Effector CD8-positive, alpha-beta T cell (primary cell): Measurements from ENCODE around the gene PEX14.

ENCODE experiments used
- DNase-seq: peaks from one replicate; lab custom pipeline; 2025; lab: John Stamatoyannopoulos, UW

The PEX14 gene

DNA sequence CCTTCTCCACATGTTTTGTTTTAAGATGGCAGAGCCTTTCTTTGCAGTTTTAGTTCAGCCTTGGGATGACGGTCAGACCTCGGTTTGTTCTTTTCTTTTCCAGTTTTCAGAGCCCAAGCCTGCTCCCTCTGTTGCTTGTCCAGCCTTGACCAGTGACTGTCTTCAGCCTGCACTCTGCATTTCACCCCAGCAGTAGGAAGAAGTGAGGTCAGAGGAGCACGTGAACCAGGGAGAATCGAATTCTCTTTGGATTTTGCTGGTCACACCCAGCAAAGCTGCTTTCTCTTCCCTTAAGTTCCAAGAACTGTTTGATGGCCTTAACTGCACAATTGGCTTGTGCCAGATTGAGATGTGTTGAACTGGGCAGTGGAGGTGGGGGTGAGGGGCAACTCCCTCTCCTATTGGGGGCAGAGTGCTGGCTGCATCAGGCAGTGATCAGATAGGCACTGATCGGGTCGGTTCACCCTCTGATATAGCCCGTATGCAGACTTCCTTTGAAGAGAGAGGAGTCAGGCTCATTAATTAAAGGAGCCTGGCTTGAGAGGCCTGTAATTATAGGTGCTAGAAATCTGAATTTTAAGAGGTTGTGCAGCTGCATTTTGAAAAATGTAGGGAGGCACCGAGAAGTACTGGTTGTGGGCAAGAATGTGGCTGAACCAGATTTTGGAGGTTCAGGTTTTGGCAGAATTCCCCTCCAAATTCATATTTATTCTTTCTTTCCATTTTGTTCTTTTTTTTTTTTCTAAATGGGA lies 42.4 kb downstream of the PEX14 start:
- DNase-seq = no peak

GRCh38 chr1:10517677-10517982 lies 42.9 kb downstream of the PEX14 start:
- DNase-seq = no peak

DNA sequence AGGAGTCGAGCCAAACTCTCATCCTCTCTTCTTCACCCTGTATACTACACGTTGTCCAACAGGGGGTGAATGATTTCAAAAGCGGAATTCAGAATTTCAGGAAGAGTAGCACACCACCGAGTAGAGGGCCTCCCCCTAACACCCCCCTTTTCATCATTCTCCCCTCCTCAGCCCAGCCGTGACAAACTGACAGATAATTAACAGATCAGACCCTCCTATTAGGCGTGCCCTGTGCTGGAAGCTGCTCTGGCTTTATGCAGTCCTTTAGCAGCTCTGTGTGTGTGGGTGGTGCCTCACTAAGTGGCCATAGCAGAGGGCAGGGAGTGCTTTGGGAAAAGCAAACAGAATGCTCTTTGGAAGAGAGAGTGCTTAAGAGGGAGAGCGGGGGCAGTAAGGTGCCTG lies 44.3 kb downstream of the PEX14 start:
- no peak for DNase-seq

- DNase-seq = no peak
These were observed 45.7 kb downstream of the PEX14 start for GRCh38 chr1:10520497-10520896.

DNA sequence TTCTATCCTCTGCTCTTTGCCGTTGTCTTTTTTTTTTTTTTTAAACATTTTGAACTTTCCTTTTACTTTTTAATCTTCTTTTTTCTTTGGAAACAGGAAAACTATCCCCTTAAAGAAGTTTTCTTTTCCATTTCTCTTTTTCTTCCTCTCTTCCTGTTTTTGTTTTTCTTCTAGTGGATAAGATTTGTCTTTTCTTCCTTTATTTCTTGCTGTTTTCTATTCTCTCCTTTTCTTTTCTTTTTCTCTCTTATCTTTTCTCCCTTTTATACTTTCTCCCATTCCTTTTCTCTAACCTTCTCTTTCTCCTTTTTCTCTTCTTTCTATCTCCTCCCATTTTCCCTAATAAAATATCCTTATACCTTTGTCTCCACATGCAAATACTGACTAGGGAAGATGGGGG lies 46.2 kb downstream of the PEX14 start:
- no peak for DNase-seq

- DNase-seq = no peak
These were observed 46.9 kb downstream of the PEX14 start for GRCh38 chr1:10521537-10522157.

DNA sequence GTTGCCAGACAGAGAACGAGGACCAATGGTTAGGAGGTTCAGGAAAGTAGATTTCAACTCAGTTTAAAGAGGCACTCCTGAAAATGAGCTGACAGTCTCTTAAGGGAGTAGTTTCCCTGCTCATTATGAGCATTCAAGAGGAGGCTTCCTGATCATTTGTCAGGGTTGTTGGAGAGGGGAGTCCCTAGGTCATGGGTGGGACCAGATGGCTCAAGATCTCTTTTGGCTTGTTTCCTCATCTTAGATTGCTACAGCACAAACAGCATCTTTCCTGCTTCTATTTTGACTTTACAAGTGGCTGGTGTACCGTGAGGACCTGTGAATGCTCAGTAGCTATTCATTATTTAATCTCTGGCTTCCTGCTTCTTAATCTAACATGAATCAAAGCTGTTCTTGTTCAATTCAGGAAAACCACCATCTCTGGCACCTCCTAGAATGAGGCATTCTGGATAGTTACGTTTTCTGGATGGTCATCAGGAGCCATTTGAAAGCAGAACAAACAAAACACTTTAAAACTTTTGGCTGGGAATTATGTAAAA lies 47.6 kb downstream of the PEX14 start:
- DNase-seq = no peak

DNA sequence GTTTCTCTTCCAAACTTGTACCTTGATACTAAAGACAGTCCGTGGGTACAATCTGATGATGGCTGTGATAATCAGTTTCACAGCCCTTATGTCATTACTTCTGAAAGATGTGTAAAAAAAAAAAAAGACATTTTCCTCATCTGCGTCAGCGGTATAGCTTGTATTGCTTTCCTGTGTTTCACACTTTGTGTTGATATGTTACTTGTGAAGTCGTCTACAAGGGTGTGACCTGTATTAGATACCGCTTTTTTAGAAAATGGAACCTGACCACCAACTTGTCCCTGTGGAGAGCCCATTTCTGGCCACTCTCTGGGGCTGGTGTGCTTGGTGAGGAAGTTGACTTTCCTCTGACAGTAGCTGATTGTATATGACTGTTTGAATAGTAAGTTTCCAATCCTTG lies 50.5 kb downstream of the PEX14 start:
- no peak for DNase-seq

GRCh38 chr1:10528066-10529014 lies 53.6 kb downstream of the PEX14 start:
- DNase-seq = no peak

- DNase-seq = no peak
These were observed 54.3 kb downstream of the PEX14 start for GRCh38 chr1:10529091-10529490.

DNA sequence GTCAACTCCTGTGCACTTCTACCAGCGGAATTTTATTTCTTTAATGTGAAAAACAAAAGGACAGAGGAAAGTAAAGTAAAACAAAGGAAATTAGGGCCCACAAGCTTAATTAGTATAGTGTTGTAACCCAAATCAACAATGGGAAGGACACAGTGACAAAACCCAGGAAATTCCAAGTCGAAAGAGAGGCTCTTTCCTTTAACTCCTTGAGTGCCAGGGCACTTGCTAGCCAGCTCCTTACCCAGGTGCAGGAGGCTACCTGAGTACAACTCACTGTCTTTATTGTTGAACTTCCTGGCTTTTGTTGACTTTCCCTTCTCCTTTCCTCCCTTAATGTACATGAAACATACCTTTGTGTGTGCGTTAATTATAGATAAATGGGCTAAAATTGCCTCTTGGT lies 55.0 kb downstream of the PEX14 start:
- DNase-seq = no peak

- no peak for DNase-seq
These were observed 55.6 kb downstream of the PEX14 start for GRCh38 chr1:10530281-10530740.

DNA sequence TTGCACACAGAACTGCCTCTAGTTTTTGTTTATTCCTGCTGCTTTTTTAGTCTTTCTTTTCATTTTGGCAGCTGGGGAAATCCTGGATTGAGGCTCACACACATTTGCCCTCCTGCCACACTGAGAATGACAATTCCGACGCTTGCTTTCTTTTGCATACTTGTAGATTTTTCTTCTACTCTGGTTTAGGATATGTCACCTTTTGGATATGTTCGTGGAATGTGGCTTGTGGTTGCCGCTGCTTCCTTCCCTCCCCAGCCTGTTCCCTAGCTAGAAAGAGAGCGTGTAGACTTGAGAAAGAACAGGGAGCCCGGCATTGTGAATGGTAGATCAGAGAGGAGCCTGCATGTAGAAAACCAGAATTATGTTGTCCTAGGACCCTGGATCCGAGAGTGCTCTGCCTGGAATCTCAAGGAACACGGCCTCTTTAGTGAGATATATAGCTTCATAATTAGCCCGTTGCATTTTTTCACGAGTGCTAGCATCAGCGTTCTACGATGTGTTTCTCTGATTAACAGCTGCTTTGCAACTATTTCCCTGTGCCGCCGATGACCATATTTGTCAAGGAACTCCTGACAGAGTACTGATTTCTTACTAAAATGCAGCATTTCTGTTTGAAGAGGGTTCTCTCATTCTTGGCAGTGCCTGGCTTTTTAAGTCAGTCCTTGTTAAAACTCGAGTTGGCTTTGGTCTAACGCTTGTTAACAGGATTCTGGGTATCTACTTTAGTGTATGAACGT lies 56.2 kb downstream of the PEX14 start:
- no peak for DNase-seq

- no peak for DNase-seq
These were observed 57.6 kb downstream of the PEX14 start for GRCh38 chr1:10532362-10532761.

- no peak for DNase-seq
These were observed 59.8 kb downstream of the PEX14 start for GRCh38 chr1:10534519-10534918.

GRCh38 chr1:10536133-10536770 lies 61.5 kb downstream of the PEX14 start:
- no peak for DNase-seq

- DNase-seq = no peak
These were observed 62.5 kb downstream of the PEX14 start for GRCh38 chr1:10537082-10537766.

GRCh38 chr1:10538646-10539355 lies 64.1 kb downstream of the PEX14 start:
- no peak for DNase-seq

DNA sequence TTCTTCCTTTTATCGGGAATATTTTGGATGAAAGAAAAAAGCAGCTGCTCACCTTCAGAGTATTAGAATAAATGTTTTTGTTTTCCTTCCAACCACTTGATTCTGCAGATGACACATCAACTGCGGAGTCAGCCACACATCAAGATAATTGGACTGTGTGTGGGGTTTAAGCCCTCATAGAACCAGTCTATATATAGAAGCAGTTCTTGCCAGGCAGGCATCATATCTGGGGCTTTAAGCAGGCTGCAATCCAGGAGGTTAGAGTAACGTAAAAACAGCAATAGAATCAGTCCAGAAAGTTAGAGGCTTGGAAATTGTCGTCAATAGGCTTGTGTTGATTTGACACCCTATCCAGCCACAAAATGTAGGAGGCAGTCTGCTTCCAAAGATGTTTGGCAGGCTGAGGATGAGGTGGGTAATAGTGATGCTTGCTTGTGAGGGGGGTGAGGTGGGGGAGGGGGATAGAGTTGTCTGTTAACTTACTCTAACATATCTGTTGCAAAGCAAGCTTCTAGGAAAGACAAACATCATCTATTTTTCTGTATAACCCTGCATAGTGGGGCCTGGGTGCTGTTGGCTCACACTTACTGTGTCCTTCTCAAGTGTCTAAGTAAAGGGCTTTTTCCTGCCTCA lies 64.8 kb downstream of the PEX14 start:
- DNase-seq = no peak
